CD4-positive, alpha-beta T cell (primary cell): Measurements from ENCODE around the gene PLEKHA8. TPM values are rescaled to one million over a fixed set of nuclear protein-coding genes. Genes with fewer than 3 reads are reported as not detected.

Experiments
- ATAC-seq: fragments of 200-7000 bp; cut with Tn5 transposase; one replicate; pipeline ENCODE4 v1.10.0; 2022; ENCODE audit warnings: mild to moderate bottlenecking; ENCODE audit not compliant: poor library complexity
- CTCF ChIA-PET: fragments of 350-600 bp; sonication (Branson Sonifier 250); formaldehyde crosslinking; loops from one replicate; lab custom pipeline; 2021; ENCODE audit warnings: antibody characterized with exemption, inconsistent platforms; lab: Charles Lee
- POLR2A ChIA-PET: fragments of 350-600 bp; sonication (Branson Sonifier 250); formaldehyde crosslinking; loops from one replicate; lab custom pipeline; 2021; ENCODE audit warnings: antibody characterized with exemption, inconsistent platforms; lab: Charles Lee
- DNase-seq, 14 experiments: peaks; one replicate each; pipeline ENCODE4 v3.0.0-alpha.2; 2013 to 2020; ENCODE audit warnings: mixed read lengths in 2 of 14
- H3K27ac ChIP-seq, 2 donors: one replicate each; pipeline versions ENCODE4 v1.5.1 to v1.7.0; 2013; ENCODE audit warnings: low read length in 2 of 2, low read depth in 1 of 2, mild to moderate bottlenecking in 1 of 2
- H3K27me3 ChIP-seq, 2 experiments: 1 replicate in 1 of 2; 2 replicates in 1 of 2; pipeline versions ENCODE4 v1.6.1 to v1.7.0; 2013; ENCODE audit warnings: low read length in 2 of 2, control low read depth in 1 of 2, mild to moderate bottlenecking in 1 of 2, moderate library complexity in 1 of 2; ENCODE audit not compliant: insufficient read depth in 2 of 2, control insufficient read depth in 1 of 2
- H3K36me3 ChIP-seq: one replicate; pipeline ENCODE4 v1.6.1; 2013; ENCODE audit warnings: low read length, control low read depth; ENCODE audit not compliant: insufficient read depth
- H3K4me1 ChIP-seq: one replicate; pipeline ENCODE4 v1.6.1; 2013; ENCODE audit warnings: low read length, control low read depth; ENCODE audit not compliant: insufficient read depth
- H3K4me3 ChIP-seq: one replicate; pipeline ENCODE4 v1.5.1; 2013; ENCODE audit warnings: mild to moderate bottlenecking, low read length, moderate library complexity
- H3K9me3 ChIP-seq, 2 experiments: 1 replicate in 1 of 2; 2 replicates in 1 of 2; pipeline versions ENCODE4 v1.6.1 to v1.7.0; 2013; ENCODE audit warnings: low read length in 2 of 2, mild to moderate bottlenecking in 2 of 2, control low read depth in 1 of 2, moderate library complexity in 1 of 2; ENCODE audit not compliant: control insufficient read depth in 1 of 2, insufficient read depth in 1 of 2
- H3K27ac Mint-ChIP-seq: one replicate; pipeline ENCODE4 v1.8.0; 2020; ENCODE audit warnings: mixed read lengths
- H3K27me3 Mint-ChIP-seq: one replicate; pipeline ENCODE4 v1.8.0; 2021; ENCODE audit warnings: mixed read lengths
- H3K36me3 Mint-ChIP-seq: one replicate; pipeline ENCODE4 v1.8.0; 2021; ENCODE audit warnings: low read depth, mixed read lengths
- H3K4me1 Mint-ChIP-seq: one replicate; pipeline ENCODE4 v1.8.0; 2021; ENCODE audit warnings: low read depth, mixed read lengths
- H3K4me3 Mint-ChIP-seq: one replicate; pipeline ENCODE4 v1.8.0; 2020; ENCODE audit warnings: mild to moderate bottlenecking, mixed read lengths
- H3K9me3 Mint-ChIP-seq: one replicate; pipeline ENCODE4 v1.8.0; 2020; ENCODE audit warnings: mixed read lengths
- CTCF ChIP-seq: fragments of 200-600 bp; IDR thresholded peaks from one replicate; pipeline ENCODE4 v1.8.0; 2022; ENCODE audit warnings: antibody characterized with exemption, mild to moderate bottlenecking
- intact Hi-C, 2 experiments: fragments of 100-400 bp; cut with DNase I in 1 of 2; cut with micrococcal nuclease in 1 of 2; formaldehyde crosslinking; loops; one replicate each; pipeline versions ENCODE4 v1.15.1 to v1.9.0; 2023 to 2025; cut with DNase I, micrococcal nuclease
- total RNA-seq, 174 experiments: library from RNA in 2 of 174; stranded (reverse) in 2 of 174; gene quantifications; one replicate each; pipeline ENCODE4 v1.2.3 and lab custom pipeline; 2021 to 2026

Gene PLEKHA8
- total RNA-seq, 2 experiments from 2014 or later = 7.0 to 7.4 TPM

DNA sequence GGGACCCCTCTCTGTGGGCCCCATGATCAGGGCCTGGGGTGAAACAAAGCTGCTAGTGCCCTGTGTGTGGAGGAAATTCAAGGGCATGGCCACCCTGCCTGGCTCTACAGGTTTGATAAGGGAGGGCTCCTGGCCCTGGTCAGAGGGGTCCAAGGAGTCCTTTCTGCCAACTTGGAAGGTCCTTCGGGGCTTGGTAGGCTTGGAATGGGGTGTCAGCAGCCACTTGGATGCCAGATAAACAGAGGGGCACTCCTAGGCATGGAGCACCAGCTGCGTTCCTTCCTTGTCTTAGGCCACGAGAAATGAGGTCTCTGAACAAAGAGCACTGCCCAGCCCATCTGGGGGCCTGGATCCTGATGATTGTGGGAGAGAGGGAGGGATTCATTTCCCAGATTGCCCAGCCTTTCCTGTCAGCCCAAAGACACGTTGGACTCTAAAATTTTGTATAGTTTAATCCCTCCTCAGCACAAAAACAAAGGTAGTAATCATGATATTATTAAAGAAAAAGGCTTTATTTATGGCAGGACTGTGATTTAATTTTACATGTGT, 111.7 kb downstream of the PLEKHA8 start:
- peaks cover 16% of the 10 kb centered on the region for H3K4me1 Mint-ChIP-seq
- H3K27me3 Mint-ChIP-seq = no peaks in the 10 kb centered on the region
- Histone ChIP-seq H3K27ac (no peak overlapping the region), H3K27me3 (no peaks in the 10 kb centered on the region), H3K36me3 (no peaks in the 10 kb centered on the region), H3K4me1 (peaks cover 14% of the 10 kb centered on the region), H3K4me3 (no peak overlapping the region), H3K9me3 (no peaks in the 10 kb centered on the region)
- no peak overlapping the region for H3K4me3 Mint-ChIP-seq
- H3K36me3 Mint-ChIP-seq = peaks cover 5% of the 10 kb centered on the region
- TF ChIP-seq CTCF = no peak
- no peak overlapping the region for H3K27ac Mint-ChIP-seq
- H3K9me3 Mint-ChIP-seq = no peaks in the 10 kb centered on the region
- DNase-seq = no peak
- ChIA-PET CTCF (no interaction called here), POLR2A (no interaction called here)
- intact Hi-C loops = loop anchor here (10.0 kb wide), 3 partner anchors 115 to 215 kb away; partner anchors contain the start of genes FKBP14 (in 1 of the 2), PLEKHA8 (in 1 of the 2) and ZNRF2 (in 1 of the 2)
- no peak for ATAC-seq

DNA sequence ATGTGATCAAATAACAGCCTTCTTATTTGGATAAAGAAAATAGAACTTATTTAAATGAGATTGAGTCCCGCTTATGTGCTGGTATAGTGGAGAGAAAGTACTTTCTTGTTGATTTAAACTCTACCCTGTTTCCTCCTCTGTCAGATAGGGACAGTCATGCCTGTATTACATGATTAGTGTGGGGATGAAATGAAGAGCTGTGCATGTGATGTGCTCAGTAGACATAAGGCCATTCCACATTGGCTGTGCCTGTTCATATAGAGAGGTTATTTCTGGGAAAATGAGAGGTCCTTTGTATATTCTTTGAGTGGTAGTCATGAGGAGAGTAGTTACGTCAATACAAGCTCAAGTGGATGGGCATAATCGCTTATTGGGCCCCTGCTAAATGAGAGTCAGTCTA, 112.2 kb downstream of the PLEKHA8 start:
- no peak overlapping the region for H3K27ac Mint-ChIP-seq
- H3K27me3 ChIP-seq = no peaks in the 10 kb centered on the region
- H3K27me3 Mint-ChIP-seq = no peaks in the 10 kb centered on the region
- H3K4me3 ChIP-seq = no peak overlapping the region
- H3K4me3 Mint-ChIP-seq = no peak overlapping the region
- DNase-seq (no peak), ATAC-seq (no peak)
- no peaks in the 10 kb centered on the region for H3K9me3 ChIP-seq
- ChIA-PET POLR2A (no interaction called here), CTCF (no interaction called here)
- no peak for TF ChIP-seq CTCF
- H3K4me1 ChIP-seq = peaks cover 12% of the 10 kb centered on the region
- H3K27ac ChIP-seq = no peak overlapping the region
- H3K4me1 Mint-ChIP-seq = peaks cover 16% of the 10 kb centered on the region
- no peaks in the 10 kb centered on the region for H3K9me3 Mint-ChIP-seq
- intact Hi-C loops = no loop called here
- H3K36me3 ChIP-seq = no peaks in the 10 kb centered on the region
- H3K36me3 Mint-ChIP-seq = peaks cover 5% of the 10 kb centered on the region

GRCh38 chr7:30142710-30143109, 114.5 kb downstream of the PLEKHA8 start:
- intact Hi-C loops = no loop called here
- no peaks in the 10 kb centered on the region for H3K36me3 Mint-ChIP-seq
- no peak for TF ChIP-seq CTCF
- no peak overlapping the region for H3K4me3 Mint-ChIP-seq
- Histone ChIP-seq H3K36me3 (no peaks in the 10 kb centered on the region), H3K4me1 (no peaks in the 10 kb centered on the region), H3K4me3 (no peak overlapping the region), H3K9me3 (no peaks in the 10 kb centered on the region), H3K27ac (no peak overlapping the region), H3K27me3 (no peaks in the 10 kb centered on the region)
- no peak overlapping the region for H3K27ac Mint-ChIP-seq
- no peaks in the 10 kb centered on the region for H3K9me3 Mint-ChIP-seq
- no peaks in the 10 kb centered on the region for H3K27me3 Mint-ChIP-seq
- DNase-seq (no peak), ATAC-seq (no peak)
- ChIA-PET CTCF (interaction anchor here (1.6 kb wide), 1 partner anchor 22 kb away, joined by 3 read pairs; no protein-coding TSS in a partner anchor), POLR2A (interaction anchor here (0.6 kb wide), 1 partner anchor 97 kb away, joined by 4 read pairs; no protein-coding TSS in a partner anchor)
- peaks cover 9% of the 10 kb centered on the region for H3K4me1 Mint-ChIP-seq
